ENCODE measurements around the gene TMPRSS13.

TMPRSS13 gene

GRCh38 chr11:117900121-117900648 is 29.0 kb downstream of the TMPRSS13 start:
- DNase-seq (ENCODE audit: low read depth in 1 of 2, low spot score in 1 of 2): no peak

- DNase-seq (ENCODE audit: low read depth in 1 of 2, low spot score in 1 of 2): no peak
Observed at GRCh38 chr11:117898059-117898458, 31.1 kb downstream of the TMPRSS13 start.

- no peak for DNase-seq (ENCODE audit: low read depth in 1 of 2, low spot score in 1 of 2)
Observed at GRCh38 chr11:117892651-117893050, 36.6 kb downstream of the TMPRSS13 start.

- DNase-seq (ENCODE audit: low read depth in 1 of 2, low spot score in 1 of 2): no peak
Observed at GRCh38 chr11:117891362-117891761, 37.8 kb downstream of the TMPRSS13 start.

- DNase-seq (ENCODE audit: low read depth in 1 of 2, low spot score in 1 of 2): no peak
Observed at GRCh38 chr11:117888139-117888566, 41.0 kb downstream of the TMPRSS13 start.

- DNase-seq (ENCODE audit: low read depth in 1 of 2, low spot score in 1 of 2): no peak
Observed at GRCh38 chr11:117887431-117888138, 41.6 kb downstream of the TMPRSS13 start.

GRCh38 chr11:117885777-117886176 is 43.4 kb downstream of the TMPRSS13 start:
- DNase-seq (ENCODE audit: low read depth in 1 of 2, low spot score in 1 of 2): no peak

- DNase-seq (ENCODE audit: low read depth in 1 of 2, low spot score in 1 of 2): no peak
Observed at GRCh38 chr11:117884994-117885393, 44.2 kb downstream of the TMPRSS13 start.

GRCh38 chr11:117883063-117883462 is 46.1 kb downstream of the TMPRSS13 start:
- DNase-seq (ENCODE audit: low read depth in 1 of 2, low spot score in 1 of 2): no peak

- DNase-seq (ENCODE audit: low read depth in 1 of 2, low spot score in 1 of 2): no peak
Observed at GRCh38 chr11:117882311-117882905, 46.8 kb downstream of the TMPRSS13 start.

- no peak for DNase-seq (ENCODE audit: low read depth in 1 of 2, low spot score in 1 of 2)
Observed at GRCh38 chr11:117881217-117881616, 48.0 kb downstream of the TMPRSS13 start.

- DNase-seq (ENCODE audit: low read depth in 1 of 2, low spot score in 1 of 2): no peak
Observed at GRCh38 chr11:117879516-117880480, 49.4 kb downstream of the TMPRSS13 start.

- no peak for DNase-seq (ENCODE audit: low read depth in 1 of 2, low spot score in 1 of 2)
Observed at GRCh38 chr11:117878939-117879475, 50.2 kb downstream of the TMPRSS13 start.

GRCh38 chr11:117878314-117878938 is 50.8 kb downstream of the TMPRSS13 start:
- no peak for DNase-seq (ENCODE audit: low read depth in 1 of 2, low spot score in 1 of 2)

GRCh38 chr11:117877120-117877784 is 52.0 kb downstream of the TMPRSS13 start:
- DNase-seq (ENCODE audit: low read depth in 1 of 2, low spot score in 1 of 2): no peak

GRCh38 chr11:117876341-117877119 is 52.7 kb downstream of the TMPRSS13 start, which contains the start of gene FXYD6:
Gene FXYD6 (minus strand): TSS chr11:117876658. CDS start chr11:117842776, 33,882 bp downstream.
- DNase-seq (ENCODE audit: low read depth in 1 of 2, low spot score in 1 of 2): no peak

GRCh38 chr11:117876059-117876340 is 53.2 kb downstream of the TMPRSS13 start:
- no peak for DNase-seq (ENCODE audit: low read depth in 1 of 2, low spot score in 1 of 2)

- peak in 1 of 2 donors; percentile 3 for DNase-seq (ENCODE audit: low read depth in 1 of 2, low spot score in 1 of 2)
Observed at GRCh38 chr11:117875382-117876058, 53.7 kb downstream of the TMPRSS13 start.

GRCh38 chr11:117874910-117875381 is 54.3 kb downstream of the TMPRSS13 start:
- no peak for DNase-seq (ENCODE audit: low read depth in 1 of 2, low spot score in 1 of 2)

Data from activated T-helper 1 cell treated with anti-CD3 and anti-CD28 coated beads, Interleukin-2, amount 50 U/mL, for 16 hours (primary cell).